ENCODE data around the gene FAM240B.

DNA sequence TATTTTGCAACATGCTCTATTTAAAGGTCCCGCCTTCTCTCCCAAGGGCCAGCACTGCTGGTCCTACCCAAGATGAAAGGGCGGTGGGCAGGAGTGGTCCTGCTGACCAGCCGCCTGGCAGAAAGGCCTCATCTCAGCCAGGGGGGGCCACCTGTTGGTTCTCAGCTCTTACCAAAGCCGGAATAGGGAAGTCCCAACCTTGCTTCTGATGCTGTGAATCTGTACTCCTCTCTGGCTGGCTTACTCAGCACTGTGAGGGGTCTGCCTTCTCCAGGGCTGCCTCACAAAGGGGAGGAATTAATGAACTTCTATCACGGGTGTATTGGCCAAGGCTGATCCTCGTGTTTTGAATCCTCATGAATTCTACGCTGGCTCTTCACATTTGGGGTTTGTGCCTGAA lies 13.6 kb upstream of the FAM240B start:
- TF ChIP-seq POLR2A (IDR thresholded peaks at IDR 0.05): no peak
- TF ChIP-seq, protein P1, sequence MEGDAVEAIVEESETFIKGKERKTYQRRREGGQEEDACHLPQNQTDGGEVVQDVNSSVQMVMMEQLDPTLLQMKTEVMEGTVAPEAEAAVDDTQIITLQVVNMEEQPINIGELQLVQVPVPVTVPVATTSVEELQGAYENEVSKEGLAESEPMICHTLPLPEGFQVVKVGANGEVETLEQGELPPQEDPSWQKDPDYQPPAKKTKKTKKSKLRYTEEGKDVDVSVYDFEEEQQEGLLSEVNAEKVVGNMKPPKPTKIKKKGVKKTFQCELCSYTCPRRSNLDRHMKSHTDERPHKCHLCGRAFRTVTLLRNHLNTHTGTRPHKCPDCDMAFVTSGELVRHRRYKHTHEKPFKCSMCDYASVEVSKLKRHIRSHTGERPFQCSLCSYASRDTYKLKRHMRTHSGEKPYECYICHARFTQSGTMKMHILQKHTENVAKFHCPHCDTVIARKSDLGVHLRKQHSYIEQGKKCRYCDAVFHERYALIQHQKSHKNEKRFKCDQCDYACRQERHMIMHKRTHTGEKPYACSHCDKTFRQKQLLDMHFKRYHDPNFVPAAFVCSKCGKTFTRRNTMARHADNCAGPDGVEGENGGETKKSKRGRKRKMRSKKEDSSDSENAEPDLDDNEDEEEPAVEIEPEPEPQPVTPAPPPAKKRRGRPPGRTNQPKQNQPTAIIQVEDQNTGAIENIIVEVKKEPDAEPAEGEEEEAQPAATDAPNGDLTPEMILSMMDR (IDR thresholded peaks at IDR 0.05): no peak
